HUES64 (cell line): Measurements from ENCODE around the gene BRD2.

Experiments
- H3K27ac ChIP-seq: 2 replicates; pipeline ENCODE4 v1.7.0; 2013; ENCODE audit warnings: low read depth, low read length, inconsistent platforms
- H3K27me3 ChIP-seq: 2 replicates; pipeline ENCODE4 v1.6.1; 2013; ENCODE audit warnings: mild to moderate bottlenecking, low read length; ENCODE audit not compliant: insufficient read depth
- H3K36me3 ChIP-seq: 2 replicates; pipeline ENCODE4 v1.6.1; 2013; ENCODE audit warnings: mild to moderate bottlenecking, low read length; ENCODE audit not compliant: insufficient read depth
- H3K4me1 ChIP-seq: 2 replicates; pipeline ENCODE4 v1.6.1; 2013; ENCODE audit warnings: mild to moderate bottlenecking, low read length, moderate library complexity; ENCODE audit not compliant: insufficient read depth
- H3K4me3 ChIP-seq: 2 replicates; pipeline ENCODE4 v1.5.1; 2013; ENCODE audit warnings: mild to moderate bottlenecking, low read length, moderate library complexity
- H3K9ac ChIP-seq: 2 replicates; pipeline ENCODE4 v1.6.1; 2013; ENCODE audit warnings: mild to moderate bottlenecking, low read depth, low read length
- H3K9me3 ChIP-seq: 2 replicates; pipeline ENCODE4 v1.6.1; 2013; ENCODE audit warnings: low read depth, low read length; ENCODE audit not compliant: insufficient read depth
- WGBS: fragments of 150-250, 120-280 bp; methylation state at CpG from one replicate; pipeline ENCODE4 v1.1.7; 2013; ENCODE audit warnings: missing lambda C conversion rate; 5-methylcytosine and 5-hydroxymethylcytosine counted together

BRD2 gene

DNA sequence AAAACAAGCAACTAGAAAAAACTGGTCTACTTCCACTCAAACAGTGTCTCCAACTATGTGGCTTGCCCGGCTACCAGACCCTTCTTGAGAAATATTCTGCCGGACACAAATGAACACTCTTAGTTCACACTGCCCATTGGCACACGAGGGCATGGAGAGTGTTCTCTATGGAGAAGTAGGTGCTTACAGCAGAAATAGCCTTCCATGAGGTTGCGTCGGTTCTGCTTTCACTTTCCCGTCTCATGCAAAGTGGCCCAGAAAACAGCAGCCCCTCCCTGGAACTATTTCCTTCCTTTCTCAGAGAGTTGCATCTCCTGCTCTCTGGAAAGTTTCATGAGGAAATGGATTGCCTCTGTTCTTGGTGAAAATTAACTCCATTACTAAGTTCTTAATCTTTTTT is 50.5 kb downstream of the BRD2 start:
- no peak overlapping the region for H3K27ac ChIP-seq

DNA sequence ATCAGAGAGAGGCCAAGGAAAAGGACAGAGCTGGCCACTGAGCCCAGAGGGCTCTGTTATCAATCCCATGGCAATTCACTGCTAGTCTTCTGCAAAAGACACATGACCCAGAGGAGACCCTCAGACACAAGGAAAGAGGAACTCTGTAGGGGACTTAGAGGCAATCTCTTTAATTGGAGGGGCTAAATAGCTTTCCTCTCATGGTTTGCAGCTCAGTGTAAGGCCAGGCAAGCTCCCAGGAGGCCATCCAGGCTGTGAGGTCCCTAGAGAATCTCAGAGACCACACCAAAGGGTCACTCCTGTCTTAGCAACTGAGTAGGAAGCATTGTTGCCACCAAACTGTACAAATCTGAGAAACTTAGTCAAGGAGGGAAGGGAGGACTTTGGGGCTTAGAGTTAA is 51.0 kb downstream of the BRD2 start:
- Histone ChIP-seq H3K4me1 (no peaks in the 10 kb centered on the region), H3K27me3 (no peaks in the 10 kb centered on the region), H3K9ac (no peak overlapping the region)

More for the DNA sequence above, 50.5 kb downstream of the BRD2 start:
- H3K9me3 ChIP-seq, result no peaks in the 10 kb centered on the region
- 68% methylated on average over 6 of the region's 6 CpGs for WGBS
- H3K9ac ChIP-seq, result no peak overlapping the region
- H3K4me3 ChIP-seq, result no peak overlapping the region
- H3K27me3 ChIP-seq, result no peaks in the 10 kb centered on the region
- no peaks in the 10 kb centered on the region for H3K36me3 ChIP-seq
- no peaks in the 10 kb centered on the region for H3K4me1 ChIP-seq

DNA sequence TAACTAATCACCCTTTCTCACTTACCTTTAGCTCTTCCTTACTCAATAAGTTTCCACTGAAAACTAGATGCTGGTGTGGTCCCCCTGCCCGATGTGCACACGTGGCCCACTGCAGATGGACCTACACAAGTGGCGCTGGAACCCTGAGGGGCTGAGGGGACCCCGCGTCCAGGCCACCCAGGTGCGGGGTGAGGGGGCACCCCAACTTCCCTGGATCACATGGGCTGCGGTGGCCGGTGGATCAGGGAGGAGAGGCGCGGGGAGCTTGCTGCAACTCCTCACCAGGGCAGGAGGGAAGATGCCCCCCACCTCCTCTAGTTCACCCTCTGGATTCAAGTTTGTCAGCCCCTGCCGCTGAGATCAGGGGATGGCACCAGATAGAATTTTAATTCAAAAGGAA is 53.5 kb downstream of the BRD2 start:
- WGBS, result 91% methylated on average over 11 of the region's 11 CpGs
- H3K4me1 ChIP-seq, result no peaks in the 10 kb centered on the region

More for the DNA sequence above, 51.0 kb downstream of the BRD2 start:
- Histone ChIP-seq H3K27ac (no peak overlapping the region), H3K4me3 (no peak overlapping the region), H3K9me3 (no peaks in the 10 kb centered on the region), H3K36me3 (no peaks in the 10 kb centered on the region)

DNA sequence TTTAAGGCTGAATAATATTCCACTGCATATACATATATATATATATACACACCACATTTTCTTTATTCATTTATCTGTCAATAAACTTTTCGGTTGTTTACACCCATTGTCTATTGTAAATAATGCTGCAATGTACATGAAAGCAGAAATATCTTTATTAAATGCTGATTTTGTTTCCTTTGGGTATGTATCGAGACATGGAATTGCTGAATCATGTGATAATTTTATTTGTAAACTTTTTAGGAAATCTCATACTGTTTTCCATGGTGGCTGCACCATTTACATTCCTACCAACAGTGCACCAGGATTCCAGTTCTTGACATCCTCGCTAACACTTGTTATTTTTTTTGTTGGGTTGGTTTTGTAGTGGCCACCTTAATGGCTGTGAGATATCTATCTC is 55.1 kb downstream of the BRD2 start:
- H3K4me1 ChIP-seq, result no peaks in the 10 kb centered on the region
- WGBS, result 50% methylated on average over 2 of the region's 3 CpGs
- H3K27ac ChIP-seq, result no peak overlapping the region
- no peaks in the 10 kb centered on the region for H3K9me3 ChIP-seq
- no peak overlapping the region for H3K4me3 ChIP-seq
- no peaks in the 10 kb centered on the region for H3K27me3 ChIP-seq
- no peak overlapping the region for H3K9ac ChIP-seq
- no peaks in the 10 kb centered on the region for H3K36me3 ChIP-seq

More for the DNA sequence above, 53.5 kb downstream of the BRD2 start:
- H3K27me3 ChIP-seq, result no peaks in the 10 kb centered on the region
- no peak overlapping the region for H3K27ac ChIP-seq
- no peaks in the 10 kb centered on the region for H3K9me3 ChIP-seq
- no peak overlapping the region for H3K9ac ChIP-seq
- H3K4me3 ChIP-seq, result no peak overlapping the region
- no peaks in the 10 kb centered on the region for H3K36me3 ChIP-seq

DNA sequence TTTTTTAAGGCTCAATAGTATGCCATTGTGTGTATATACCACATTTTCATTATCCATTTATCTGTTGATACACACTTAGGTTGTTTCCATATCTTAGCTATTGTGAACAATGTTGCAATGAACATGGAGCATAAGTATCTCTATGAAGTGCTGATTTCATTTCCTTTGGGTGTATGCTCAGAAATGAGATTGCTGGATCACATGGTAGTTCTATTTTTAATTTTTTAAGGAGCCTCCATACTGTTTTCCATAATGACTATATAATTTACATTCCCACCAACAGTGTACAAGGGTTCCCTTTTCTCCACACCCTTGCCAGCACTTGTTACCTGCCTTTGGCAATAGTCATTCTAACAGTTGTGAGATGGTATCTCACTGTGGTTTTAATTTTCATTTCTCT is 56.1 kb downstream of the BRD2 start:
- Histone ChIP-seq H3K4me1 (no peaks in the 10 kb centered on the region), H3K27ac (no peak overlapping the region), H3K36me3 (no peaks in the 10 kb centered on the region), H3K9ac (no peak overlapping the region), H3K27me3 (no peaks in the 10 kb centered on the region), H3K9me3 (no peaks in the 10 kb centered on the region), H3K4me3 (no peak overlapping the region)

DNA sequence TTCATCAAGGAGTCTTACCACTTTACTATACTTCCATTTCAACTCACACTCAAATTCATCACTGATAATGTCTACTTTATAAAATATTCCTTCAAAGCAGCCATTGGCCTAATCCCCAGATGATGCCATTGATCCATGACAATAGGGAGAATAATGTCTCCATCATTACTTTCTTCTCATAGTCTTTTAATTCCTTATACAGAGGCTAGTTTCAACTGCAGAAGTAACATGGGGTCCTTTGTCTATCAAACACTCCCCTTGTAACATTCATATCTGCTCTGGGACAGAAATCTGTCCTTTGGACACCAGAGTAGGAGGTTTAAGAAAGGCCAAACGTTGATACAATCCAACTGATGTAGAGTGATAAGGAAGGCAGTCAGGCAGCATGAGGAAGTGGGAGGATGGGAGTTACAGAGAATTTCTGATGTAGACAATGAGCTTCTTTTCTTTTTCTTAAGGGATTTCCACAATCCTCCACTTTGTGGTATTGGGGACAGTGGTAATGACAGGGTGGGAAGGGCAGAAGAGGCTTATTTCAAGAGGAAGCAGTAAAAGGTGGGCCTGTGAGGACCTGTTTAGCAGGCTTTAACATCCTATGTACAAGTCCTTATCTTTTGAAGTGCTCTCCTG is 59.9 kb downstream of the BRD2 start:
- no peaks in the 10 kb centered on the region for H3K9me3 ChIP-seq
- no peaks in the 10 kb centered on the region for H3K4me1 ChIP-seq
- peaks cover 3% of the 10 kb centered on the region; the same call in 1 of the 2 replicates for H3K27me3 ChIP-seq
- H3K9ac ChIP-seq, result no peak overlapping the region
- no peak overlapping the region for H3K4me3 ChIP-seq
- 54% methylated on average over 1 of the region's 1 CpG for WGBS
- no peak overlapping the region for H3K27ac ChIP-seq
- no peaks in the 10 kb centered on the region for H3K36me3 ChIP-seq

DNA sequence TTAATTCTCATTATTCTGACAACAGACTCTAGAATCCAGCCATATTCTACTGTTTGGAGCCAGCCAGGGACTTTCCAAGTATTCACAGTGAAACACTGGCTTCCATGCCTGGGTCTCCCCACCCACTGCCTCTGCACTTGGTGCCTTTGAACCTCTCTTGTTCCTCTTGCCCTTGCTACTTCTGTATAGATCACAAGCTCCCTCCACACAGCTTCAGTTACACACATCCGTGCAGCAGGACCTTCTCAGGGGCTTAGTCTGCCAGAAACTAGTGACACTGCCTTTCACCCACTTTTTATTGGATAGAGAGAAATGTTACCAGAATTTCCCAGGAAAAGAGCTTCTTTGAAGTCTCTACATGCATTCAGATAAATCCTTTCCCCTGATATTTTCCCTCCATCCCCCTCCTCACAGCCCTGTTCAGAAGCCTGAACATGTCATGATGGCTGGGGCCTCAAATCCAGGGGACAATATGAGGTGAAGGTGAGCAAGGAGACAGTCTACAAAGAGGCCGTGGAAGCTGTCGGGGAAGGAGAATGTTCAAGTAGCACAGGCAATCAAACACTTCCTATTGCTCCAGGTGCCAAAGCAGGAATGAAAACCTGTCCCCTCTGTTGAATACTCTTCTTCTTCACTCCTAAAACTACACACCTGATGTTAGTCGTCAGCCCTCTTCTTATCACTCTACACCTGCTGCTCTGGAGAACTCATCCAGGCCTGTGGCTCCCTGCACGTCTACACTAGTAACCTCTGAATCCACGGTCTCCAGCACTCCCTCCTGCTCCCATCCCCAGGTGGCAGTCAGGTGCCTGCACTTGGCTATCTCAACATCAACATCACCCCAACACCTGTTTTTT is 61.2 kb downstream of the BRD2 start:
- H3K4me1 ChIP-seq, result no peaks in the 10 kb centered on the region
- H3K9me3 ChIP-seq, result no peaks in the 10 kb centered on the region
- H3K4me3 ChIP-seq, result no peak overlapping the region
- 65% methylated on average over 6 of the region's 6 CpGs for WGBS
- no peak overlapping the region for H3K27ac ChIP-seq
- H3K9ac ChIP-seq, result no peak overlapping the region
- no peaks in the 10 kb centered on the region for H3K36me3 ChIP-seq
- peaks cover 3% of the 10 kb centered on the region; the same call in 1 of the 2 replicates for H3K27me3 ChIP-seq

DNA sequence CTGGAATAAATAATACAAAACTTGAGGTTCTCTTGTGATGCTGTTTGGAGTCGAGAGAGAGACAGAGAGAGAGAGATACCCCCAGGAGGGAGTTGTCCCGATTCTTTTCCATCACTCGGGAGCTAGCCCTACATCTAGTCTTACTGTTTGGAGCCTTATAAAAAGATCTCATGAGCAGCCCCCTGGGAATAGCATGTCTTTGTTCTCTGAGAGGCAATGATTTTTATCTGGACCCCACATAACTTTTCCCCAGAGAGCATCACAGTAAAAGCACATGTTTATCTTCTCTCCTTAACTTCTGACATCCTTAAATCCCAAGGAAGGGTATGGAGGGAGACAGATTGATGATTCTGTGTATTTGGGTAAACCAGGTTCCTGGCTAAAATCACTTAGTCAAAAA is 61.9 kb downstream of the BRD2 start:
- Histone ChIP-seq H3K27me3 (peaks cover 3% of the 10 kb centered on the region; the same call in 1 of the 2 replicates), H3K36me3 (no peaks in the 10 kb centered on the region), H3K4me1 (no peaks in the 10 kb centered on the region), H3K27ac (no peak overlapping the region), H3K4me3 (no peak overlapping the region), H3K9me3 (no peaks in the 10 kb centered on the region), H3K9ac (no peak overlapping the region)
- WGBS, result 64% methylated on average over 3 of the region's 3 CpGs
